ENCODE results near the gene NUMA1.

The NUMA1 gene

GRCh38 chr11:72014761-72015320 lies 65.5 kb downstream of the NUMA1 start:
- DNase-seq, result no peak

- no peak for DNase-seq
These were observed 66.3 kb downstream of the NUMA1 start for GRCh38 chr11:72013765-72014711.

- DNase-seq, result peak; percentile 49
These were observed 67.2 kb downstream of the NUMA1 start for GRCh38 chr11:72012897-72013721.

GRCh38 chr11:72012091-72012630 lies 68.2 kb downstream of the NUMA1 start:
- peak; percentile 33 for DNase-seq

GRCh38 chr11:72010529-72011233 lies 69.7 kb downstream of the NUMA1 start:
- DNase-seq, result peak; percentile 40

DNA sequence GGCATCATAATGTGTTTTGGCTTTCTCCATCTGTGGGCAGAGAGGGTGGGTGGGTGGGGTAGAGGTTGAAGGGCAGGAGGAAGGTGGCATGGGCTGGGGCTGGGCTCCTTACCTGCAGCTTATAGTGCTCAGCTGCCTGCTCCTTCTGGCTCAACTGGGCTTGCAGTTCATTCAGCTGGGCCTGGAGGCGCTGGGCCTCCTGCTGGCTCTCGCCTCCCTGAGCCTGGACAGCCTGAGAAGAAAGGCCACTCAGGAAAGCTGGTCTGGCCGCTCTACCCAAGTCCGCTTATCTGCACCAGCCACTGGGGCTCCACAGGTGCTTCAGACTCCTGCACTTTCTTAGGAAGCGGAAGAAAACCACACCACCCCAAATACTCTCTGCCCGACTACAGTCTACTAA lies 71.2 kb downstream of the NUMA1 start:
- DNase-seq, result no peak

DNA sequence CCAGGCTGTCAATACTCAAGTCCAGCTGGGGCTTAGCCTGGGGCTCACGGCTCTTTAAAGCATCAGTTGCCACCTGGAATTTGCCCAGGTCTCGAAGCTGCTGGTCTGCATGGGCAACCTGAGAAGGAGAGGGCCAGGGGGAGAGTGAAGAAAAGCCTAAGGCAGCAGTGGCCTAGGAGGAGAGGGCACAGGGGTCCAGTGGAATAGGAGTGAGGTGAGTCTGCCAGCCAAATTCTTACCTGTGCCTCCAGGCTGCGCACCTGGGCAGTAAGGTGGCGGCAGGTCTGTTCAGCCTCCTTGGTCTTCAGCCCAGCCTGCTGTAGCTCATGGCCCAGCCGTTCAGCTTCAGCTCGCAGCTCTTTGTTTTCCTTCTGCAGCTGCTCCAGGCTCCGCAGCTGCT lies 71.6 kb downstream of the NUMA1 start:
- DNase-seq, result no peak

- no peak for DNase-seq
These were observed 72.8 kb downstream of the NUMA1 start for GRCh38 chr11:72007587-72007986.

GRCh38 chr11:72007089-72007476 lies 73.3 kb downstream of the NUMA1 start:
- no peak for DNase-seq

- DNase-seq, result no peak
These were observed 73.8 kb downstream of the NUMA1 start for GRCh38 chr11:72006309-72007088.

- no peak for DNase-seq
These were observed 74.7 kb downstream of the NUMA1 start for GRCh38 chr11:72005347-72006260.

DNA sequence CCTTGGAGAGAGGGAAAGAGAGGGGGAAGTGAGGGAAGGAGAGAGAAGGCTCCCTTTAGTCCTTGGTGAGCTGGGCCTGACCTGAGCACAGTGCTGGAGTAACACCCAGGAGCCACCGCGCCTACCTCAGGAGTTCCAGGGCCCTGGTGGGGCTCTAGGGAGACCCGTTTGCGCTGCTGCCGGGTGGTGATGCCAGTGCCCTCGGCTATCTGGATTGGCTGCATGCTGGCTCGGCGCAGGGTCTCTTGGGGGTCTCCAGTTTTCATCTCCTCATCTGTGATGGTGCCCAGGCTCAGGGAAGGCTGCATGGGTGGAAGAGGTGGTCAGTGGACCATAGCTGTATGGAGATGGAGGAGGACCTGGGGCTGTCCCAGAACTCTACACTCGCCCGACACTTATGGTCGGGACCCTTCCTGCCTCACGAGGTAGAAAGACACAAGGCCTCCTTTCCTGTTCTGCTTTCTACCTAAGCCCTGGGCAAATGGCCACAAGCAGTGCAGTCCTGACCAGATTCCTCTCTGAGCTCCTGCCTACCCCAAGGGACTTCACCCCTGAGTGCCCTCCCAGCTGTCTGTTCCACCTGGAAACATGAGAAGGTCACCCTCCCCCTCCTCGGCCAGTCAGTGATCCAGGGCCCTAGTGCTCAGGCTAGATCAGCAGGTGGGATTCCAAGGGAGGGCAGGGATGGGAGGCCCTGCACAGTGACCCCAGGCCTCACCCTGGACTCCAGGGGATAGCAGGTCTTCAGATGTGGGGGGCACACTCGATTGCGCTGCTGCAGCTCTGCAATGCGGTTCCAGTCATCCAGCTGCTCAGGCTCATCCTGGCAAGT lies 75.6 kb downstream of the NUMA1 start:
- DNase-seq, result peak; percentile 51

DNA sequence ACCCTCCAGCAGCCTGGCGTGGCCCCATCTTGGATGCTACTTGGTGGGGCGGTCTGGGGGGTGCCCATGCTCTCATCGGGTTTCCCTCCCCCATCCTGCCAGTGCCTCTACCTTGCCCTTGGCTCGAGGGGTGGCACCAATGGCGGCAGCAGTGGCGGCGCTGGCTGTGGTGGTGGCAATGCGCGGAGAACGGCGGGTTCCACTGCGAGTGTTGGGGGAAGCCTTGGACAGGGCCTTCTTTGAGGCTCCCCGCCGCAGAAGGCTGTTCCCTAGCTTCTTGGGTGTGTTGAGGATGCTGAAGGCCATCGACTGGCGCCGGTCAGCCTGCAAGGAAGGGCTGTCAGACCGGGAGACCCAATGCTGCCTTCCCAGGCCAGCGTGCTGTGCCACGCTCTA lies 76.6 kb downstream of the NUMA1 start:
- no peak for DNase-seq

DNA sequence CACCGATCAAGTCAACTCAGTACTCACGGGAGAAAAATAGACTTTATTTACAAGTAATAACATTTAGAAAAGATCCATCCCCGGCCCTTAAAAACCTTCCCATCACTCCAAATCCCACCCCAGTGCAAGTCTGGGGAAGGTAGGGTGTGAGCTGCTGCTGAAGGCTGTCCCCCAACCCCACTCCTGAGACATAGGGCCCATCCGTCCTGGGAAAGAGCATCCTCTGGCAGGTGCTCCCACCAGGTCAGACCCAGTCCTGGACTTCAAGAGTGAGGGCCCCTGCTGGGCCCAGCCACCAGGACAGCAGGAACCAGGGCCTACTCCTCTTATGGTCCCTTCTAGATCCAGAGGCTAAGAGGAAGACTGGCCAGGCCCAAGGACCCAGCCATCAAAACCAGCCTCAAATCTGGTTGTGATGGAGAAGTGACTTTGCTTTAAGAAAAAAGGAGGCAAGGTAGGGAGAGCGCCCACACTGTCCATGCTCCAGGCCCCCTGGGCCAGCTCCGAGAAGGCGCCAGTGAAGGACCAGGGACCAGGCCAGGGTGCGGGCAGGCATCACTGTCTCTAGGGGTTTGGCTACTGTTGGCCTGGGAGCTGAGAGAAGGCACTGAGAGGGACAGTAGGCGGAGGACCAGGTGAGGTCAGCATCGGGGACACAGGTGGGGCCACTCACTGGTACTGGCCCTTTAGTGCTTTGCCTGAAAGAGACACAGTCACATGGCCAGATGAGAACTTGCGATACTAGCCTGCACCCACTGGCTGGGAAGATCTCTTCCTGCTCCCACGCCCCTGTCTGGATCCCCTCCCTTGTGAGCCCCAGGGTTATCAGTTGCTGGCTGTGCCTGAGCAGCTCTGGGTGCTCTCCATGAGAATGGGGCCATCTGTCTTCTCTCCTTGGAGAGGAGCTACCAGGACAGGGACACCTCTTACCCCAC lies 77.2 kb downstream of the NUMA1 start:
- DNase-seq, result peak; percentile 51

GRCh38 chr11:72001834-72002591 lies 78.3 kb downstream of the NUMA1 start:
- DNase-seq, result peak; percentile 38

GRCh38 chr11:72001285-72001684 lies 79.1 kb downstream of the NUMA1 start:
- DNase-seq, result no peak

DNA sequence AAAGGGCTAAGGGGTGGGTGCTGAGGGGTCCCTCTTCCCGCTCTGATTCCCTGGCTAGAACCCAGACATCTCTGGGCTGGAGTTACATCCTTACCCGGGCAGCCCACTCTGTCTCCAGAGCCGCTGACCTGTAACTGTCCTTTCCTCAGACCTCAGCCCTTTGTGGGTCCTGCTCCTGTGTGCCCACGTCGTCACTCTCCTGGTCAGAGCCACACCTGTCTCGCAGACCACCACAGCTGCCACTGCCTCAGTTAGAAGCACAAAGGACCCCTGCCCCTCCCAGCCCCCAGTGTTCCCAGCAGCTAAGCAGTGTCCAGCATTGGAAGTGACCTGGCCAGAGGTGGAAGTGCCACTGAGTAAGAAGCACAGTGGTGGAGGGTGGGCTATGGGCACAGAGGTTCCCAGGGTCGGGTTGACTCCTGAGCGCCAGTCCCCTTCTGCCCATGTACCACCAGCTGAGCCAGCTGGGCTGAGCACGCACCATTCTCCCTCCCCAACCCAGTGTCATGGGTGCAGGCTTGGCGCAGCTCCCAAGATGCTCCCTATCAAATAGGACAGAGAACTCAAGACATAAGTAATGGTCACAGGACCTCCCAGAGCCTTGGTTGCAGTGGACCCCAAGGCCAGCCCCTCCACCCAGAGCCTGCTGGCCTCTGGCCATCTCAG lies 80.0 kb downstream of the NUMA1 start:
- DNase-seq, result no peak
